K562 (cell line): Measurements from ENCODE around the gene TP53BP2.
A peak's percentile ranks its signal among the peaks of the same experiment; 100 is the strongest.
"Not testable (repeated sequence)": the region's sequence is repeated elsewhere in the genome, so short reads cannot be mapped to it uniquely, and the experiment has no call there.

Experiments used
- JUN ChIP-seq, 2 experiments: sonication (generic) in 1 of 2; formaldehyde crosslinking in 1 of 2; IDR thresholded peaks; 2 replicates each; pipeline versions ENCODE4 v1.6.1 to v1.8.0; 2012 to 2022; ENCODE audit warnings: borderline replicate concordance in 2 of 2, mild to moderate bottlenecking in 2 of 2, improper control_type of control experiment in 1 of 2, low read depth in 1 of 2, low read length in 1 of 2, missing genetic modification reagents in 1 of 2
- MAFK ChIP-seq: IDR thresholded peaks from 2 replicates; pipeline ENCODE4 v1.6.1; 2011; ENCODE audit warnings: low read length, improper control_type of control experiment
- MTF1 ChIP-seq: fragments of 250-450 bp; sonication (Bioruptor Pico); IDR thresholded peaks from 2 replicates; pipeline ENCODE4 v1.9.0; 2021; ENCODE audit warnings: moderate library complexity, mild to moderate bottlenecking, inconsistent platforms, borderline replicate concordance
- SRSF1 ChIP-seq: fragments of 200-400 bp; formaldehyde crosslinking; IDR thresholded peaks from 2 replicates; pipeline ENCODE4 v1.6.1; 2017; ENCODE audit warnings: mild to moderate bottlenecking, low read depth, low read length, moderate library complexity
- TAF1 ChIP-seq: IDR thresholded peaks from 2 replicates; pipeline ENCODE4 v1.6.1; 2011; ENCODE audit warnings: mild to moderate bottlenecking, low read length, moderate library complexity; ENCODE audit not compliant: insufficient read depth, control insufficient read depth, severe bottlenecking; ENCODE audit errors: extremely low read depth
- ZBTB7A ChIP-seq: IDR thresholded peaks from 2 replicates; pipeline ENCODE4 v1.6.1; 2011; ENCODE audit warnings: low read depth, mild to moderate bottlenecking, low read length, moderate library complexity, borderline replicate concordance; ENCODE audit not compliant: control insufficient read depth
- ZNF589 ChIP-seq: fragments of 200-800 bp; sonication (Bioruptor generic); IDR thresholded peaks from 2 replicates; pipeline ENCODE4 v1.6.1; 2016; ENCODE audit warnings: low read depth, missing genetic modification characterization, missing compliant biosample characterization
- TF ChIP-seq, protein P1 (sequence below): sonication (generic); formaldehyde crosslinking; IDR thresholded peaks from 2 replicates; pipeline ENCODE4 v1.8.1; 2022; ENCODE audit warnings: missing genetic modification reagents

DNA sequence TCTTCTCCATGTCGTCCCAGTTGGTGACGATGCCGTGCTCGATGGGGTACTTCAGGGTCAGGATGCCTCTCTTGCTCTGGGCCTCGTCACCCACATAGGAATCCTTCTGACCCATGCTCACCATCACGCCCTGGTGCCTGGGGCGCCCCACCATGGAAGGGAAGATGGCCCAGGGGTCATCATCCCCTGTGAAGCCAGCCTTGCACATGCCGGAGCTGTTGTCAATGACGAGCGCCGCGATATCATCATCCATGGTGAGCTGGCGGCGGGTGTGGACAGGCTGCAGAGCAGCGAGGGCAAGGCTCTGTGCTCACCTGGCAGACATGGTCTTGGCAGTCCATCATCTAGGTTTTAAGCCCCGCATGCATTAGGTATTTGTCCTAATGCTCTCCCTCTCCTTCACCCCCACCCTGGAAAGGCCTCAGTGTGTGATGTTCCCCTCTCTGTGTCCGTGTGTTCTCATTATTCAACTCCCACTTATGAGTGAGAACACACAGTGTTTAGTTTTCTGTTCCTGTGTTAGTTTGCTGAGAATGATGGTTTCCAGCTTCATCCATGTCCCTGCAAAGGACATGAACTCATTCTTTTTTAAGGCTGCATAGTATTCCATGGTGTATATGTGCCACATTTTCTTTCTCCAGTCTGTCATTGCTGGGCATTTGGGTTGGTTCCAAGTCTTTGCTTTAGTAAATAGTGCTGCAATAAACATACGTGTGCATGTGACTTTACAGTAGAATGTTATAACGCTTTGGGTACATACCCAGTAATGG is 19.0 kb upstream of the TP53BP2 start:
- TF ChIP-seq MAFK; ZBTB7A; JUN (IDR thresholded peaks at IDR 0.05; ENCODE audit: borderline replicate concordance, low read depth, low read length); SRSF1; TAF1; ZNF589; MTF1 (CRISPR knock-in tag): not testable (repeated sequence)
- TF ChIP-seq JUN (CRISPR knock-in tag; IDR thresholded peaks at IDR 0.05; ENCODE audit: borderline replicate concordance) = 0 out of 2 replicates have a peak, but pooled peaks have one; percentile 25
- TF ChIP-seq, protein P1, sequence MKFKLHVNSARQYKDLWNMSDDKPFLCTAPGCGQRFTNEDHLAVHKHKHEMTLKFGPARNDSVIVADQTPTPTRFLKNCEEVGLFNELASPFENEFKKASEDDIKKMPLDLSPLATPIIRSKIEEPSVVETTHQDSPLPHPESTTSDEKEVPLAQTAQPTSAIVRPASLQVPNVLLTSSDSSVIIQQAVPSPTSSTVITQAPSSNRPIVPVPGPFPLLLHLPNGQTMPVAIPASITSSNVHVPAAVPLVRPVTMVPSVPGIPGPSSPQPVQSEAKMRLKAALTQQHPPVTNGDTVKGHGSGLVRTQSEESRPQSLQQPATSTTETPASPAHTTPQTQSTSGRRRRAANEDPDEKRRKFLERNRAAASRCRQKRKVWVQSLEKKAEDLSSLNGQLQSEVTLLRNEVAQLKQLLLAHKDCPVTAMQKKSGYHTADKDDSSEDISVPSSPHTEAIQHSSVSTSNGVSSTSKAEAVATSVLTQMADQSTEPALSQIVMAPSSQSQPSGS (CRISPR knock-in tag) = not testable (repeated sequence)
